Subcutaneous adipose tissue (tissue), 4 donors: ENCODE measurements around the gene WIPF3. TPM values are rescaled to one million over a fixed set of nuclear protein-coding genes. Genes with fewer than 3 reads are reported as not detected.

Source experiments
- total RNA-seq, 4 donors: library from RNA; depleted of rRNA; stranded (reverse); fragments of >200 nt; gene quantifications; one replicate each; pipeline ENCODE4 v1.1.0, GENCODE V29; 2016
- TF ChIP-seq, protein P1 (sequence below): fragments of 450-650 bp; IDR thresholded peaks from one replicate; pipeline ENCODE4 v1.5.1; 2016; ENCODE audit warnings: low read depth, mild to moderate bottlenecking, control low read depth, antibody characterized with exemption, moderate library complexity

WIPF3 gene
- total RNA-seq, 4 donors from 2014 or later, result 0.17 to 0.65 (median 0.39) TPM

DNA sequence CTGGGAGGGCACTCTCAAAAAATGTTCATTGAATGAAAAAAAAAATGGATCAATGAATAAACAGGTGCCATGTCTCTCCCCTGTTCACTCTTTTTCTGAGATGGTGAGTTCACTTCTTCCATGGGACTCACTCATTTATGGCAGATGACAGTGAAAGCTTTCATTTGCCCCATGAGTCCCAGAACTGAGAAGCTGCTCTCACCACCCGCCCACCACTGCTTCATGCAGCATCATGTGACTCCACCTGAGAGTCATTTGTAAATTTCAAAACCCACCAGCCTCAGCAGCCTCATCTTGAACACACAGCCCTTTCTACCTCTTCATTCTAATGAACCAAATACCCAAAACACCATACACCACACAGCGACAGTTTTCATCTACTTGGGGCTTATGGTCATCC lies 118.4 kb downstream of the WIPF3 start:
- TF ChIP-seq, protein P1, sequence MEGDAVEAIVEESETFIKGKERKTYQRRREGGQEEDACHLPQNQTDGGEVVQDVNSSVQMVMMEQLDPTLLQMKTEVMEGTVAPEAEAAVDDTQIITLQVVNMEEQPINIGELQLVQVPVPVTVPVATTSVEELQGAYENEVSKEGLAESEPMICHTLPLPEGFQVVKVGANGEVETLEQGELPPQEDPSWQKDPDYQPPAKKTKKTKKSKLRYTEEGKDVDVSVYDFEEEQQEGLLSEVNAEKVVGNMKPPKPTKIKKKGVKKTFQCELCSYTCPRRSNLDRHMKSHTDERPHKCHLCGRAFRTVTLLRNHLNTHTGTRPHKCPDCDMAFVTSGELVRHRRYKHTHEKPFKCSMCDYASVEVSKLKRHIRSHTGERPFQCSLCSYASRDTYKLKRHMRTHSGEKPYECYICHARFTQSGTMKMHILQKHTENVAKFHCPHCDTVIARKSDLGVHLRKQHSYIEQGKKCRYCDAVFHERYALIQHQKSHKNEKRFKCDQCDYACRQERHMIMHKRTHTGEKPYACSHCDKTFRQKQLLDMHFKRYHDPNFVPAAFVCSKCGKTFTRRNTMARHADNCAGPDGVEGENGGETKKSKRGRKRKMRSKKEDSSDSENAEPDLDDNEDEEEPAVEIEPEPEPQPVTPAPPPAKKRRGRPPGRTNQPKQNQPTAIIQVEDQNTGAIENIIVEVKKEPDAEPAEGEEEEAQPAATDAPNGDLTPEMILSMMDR, result no peak

DNA sequence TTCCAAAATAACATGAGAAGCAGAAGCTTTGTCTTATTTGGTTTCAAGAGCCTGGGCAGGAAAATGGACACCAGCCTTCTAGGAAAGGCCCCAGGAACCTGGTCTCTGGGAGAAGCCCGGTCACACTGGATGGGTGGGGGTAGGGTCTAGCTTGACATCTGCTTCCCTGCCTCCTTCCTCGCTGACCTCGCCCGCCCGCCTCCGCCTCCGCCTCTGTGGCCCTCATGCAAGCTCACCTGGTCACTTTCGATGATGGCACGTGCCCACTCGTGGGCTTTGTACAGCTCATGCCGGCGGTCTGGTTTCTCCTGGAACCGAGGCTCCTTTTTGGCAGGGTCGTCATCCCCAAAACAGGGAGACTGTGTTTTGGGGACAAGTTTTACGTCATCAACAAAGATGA lies 119.9 kb downstream of the WIPF3 start:
- TF ChIP-seq, protein P1, result no peak

- TF ChIP-seq, protein P1, result no peak
Observed at GRCh38 chr7:29926741-29927140, 120.4 kb downstream of the WIPF3 start.

DNA sequence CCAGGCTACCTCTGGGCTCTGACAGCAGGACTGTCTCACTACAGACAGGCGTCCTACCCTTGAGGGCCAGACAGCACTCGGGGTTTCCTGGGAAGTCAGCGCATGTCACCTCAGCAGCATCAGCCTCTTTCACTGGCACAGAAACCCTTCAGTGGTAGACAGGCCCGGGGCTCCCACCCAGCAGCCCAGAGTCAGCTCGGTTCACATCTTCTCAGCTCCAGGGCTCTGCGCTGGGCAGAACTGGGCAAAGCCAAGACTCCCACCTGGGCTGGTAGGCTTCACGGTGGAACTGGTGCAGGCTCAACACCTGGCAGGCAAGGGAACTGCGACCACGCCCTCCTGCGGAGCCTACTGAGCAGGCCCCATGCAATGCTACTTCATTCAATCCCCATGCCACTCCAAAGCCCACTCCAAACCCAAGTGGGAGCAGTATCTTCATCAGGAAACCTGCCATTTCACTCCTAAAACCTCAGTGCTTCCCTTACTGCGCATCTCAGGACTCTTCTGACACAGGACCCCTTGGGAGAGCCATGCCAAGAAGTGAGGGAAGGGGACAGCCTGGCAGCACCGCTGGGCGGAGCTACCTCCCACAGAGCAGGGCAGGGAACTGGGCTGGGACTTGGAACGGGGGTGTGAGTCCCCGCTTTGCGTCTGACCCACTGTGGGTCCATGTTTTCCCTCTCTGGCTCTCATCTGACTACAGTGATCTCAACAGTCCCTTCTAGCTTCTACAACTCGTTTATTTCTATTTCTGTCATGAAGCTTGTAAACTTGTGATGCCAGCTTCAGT lies 122.9 kb downstream of the WIPF3 start:
- TF ChIP-seq, protein P1, result no peak

- TF ChIP-seq, protein P1, result no peak
Observed at GRCh38 chr7:29935111-29935510, 128.8 kb downstream of the WIPF3 start.

DNA sequence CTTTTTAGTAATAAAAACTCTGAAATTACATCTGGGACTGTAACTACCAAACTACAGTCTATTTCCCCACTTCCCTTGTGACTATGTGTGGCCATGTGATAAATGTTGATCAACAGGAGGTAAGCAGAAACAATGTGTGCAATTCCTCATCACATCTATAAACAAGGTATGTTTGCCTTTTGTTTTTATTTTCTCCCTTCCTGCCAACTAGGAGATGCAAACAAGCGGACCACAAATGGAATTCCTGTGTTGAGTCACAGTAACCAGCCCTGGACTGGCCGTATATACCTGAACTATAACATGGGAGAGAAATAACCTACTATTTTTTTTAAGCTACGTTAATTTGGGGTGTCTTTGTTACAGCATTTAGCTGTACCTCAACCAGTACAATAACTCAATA lies 130.8 kb downstream of the WIPF3 start:
- TF ChIP-seq, protein P1, result no peak

- TF ChIP-seq, protein P1, result no peak
Observed at GRCh38 chr7:29940199-29940598, 133.9 kb downstream of the WIPF3 start.
